Transverse colon (tissue), 4 donors: Measurements from ENCODE around the gene TPD52L3.

ENCODE experiments used
- EP300 ChIP-seq: sonication (generic); formaldehyde crosslinking; IDR thresholded peaks from one replicate; pipeline ENCODE4 v1.6.1; 2017; ENCODE audit warnings: antibody characterized with exemption, low read depth
- POLR2A ChIP-seq: fragments of 450-650 bp; IDR thresholded peaks from one replicate; pipeline ENCODE4 v1.6.1; 2016; ENCODE audit warnings: antibody characterized with exemption, mild to moderate bottlenecking, moderate library complexity
- POLR2AphosphoS5 ChIP-seq, 3 donors: sonication (generic); formaldehyde crosslinking; IDR thresholded peaks; one replicate each; pipeline ENCODE4 v1.6.1; 2016; ENCODE audit warnings: antibody characterized with exemption in 3 of 3
- TF ChIP-seq, protein P1 (sequence below), 5 experiments: fragments of 200-600 bp in 3 of 5; fragments of 450-650 bp in 2 of 5; sonication (generic) in 3 of 5; IDR thresholded peaks; 1 replicate in 2 of 5; 2 replicates in 3 of 5; pipeline ENCODE4 v1.5.1; 2016 to 2017; ENCODE audit warnings: antibody characterized with exemption in 5 of 5, inconsistent platforms in 3 of 5, mild to moderate bottlenecking in 2 of 5, moderate library complexity in 1 of 5

GRCh38 chr9:6351737-6352136, 23.6 kb downstream of the TPD52L3 start:
- TF ChIP-seq, protein P1, sequence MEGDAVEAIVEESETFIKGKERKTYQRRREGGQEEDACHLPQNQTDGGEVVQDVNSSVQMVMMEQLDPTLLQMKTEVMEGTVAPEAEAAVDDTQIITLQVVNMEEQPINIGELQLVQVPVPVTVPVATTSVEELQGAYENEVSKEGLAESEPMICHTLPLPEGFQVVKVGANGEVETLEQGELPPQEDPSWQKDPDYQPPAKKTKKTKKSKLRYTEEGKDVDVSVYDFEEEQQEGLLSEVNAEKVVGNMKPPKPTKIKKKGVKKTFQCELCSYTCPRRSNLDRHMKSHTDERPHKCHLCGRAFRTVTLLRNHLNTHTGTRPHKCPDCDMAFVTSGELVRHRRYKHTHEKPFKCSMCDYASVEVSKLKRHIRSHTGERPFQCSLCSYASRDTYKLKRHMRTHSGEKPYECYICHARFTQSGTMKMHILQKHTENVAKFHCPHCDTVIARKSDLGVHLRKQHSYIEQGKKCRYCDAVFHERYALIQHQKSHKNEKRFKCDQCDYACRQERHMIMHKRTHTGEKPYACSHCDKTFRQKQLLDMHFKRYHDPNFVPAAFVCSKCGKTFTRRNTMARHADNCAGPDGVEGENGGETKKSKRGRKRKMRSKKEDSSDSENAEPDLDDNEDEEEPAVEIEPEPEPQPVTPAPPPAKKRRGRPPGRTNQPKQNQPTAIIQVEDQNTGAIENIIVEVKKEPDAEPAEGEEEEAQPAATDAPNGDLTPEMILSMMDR (IDR thresholded peaks at IDR 0.05), result no peak
- TF ChIP-seq POLR2AphosphoS5 (IDR thresholded peaks at IDR 0.05) (no peak), POLR2A (no peak), EP300 (no peak)
